Adrenal gland (tissue), 5 donors: Measurements from ENCODE around the gene HOXA5.

ENCODE experiments used
- CTCF ChIP-seq, 6 experiments: fragments of 450-650 bp in 4 of 6; fragments of 200-600 bp in 2 of 6; sonication (generic) in 1 of 6; IDR thresholded peaks; 1 replicate in 5 of 6; 2 replicates in 1 of 6; pipeline versions ENCODE4 v1.5.1 to v1.8.0; 2016 to 2021; ENCODE audit warnings: antibody characterized with exemption in 6 of 6, mild to moderate bottlenecking in 2 of 6, moderate library complexity in 1 of 6
- POLR2A ChIP-seq, 2 donors: fragments of 450-650 bp; IDR thresholded peaks; one replicate each; pipeline ENCODE4 v1.6.1; 2017; ENCODE audit warnings: antibody characterized with exemption in 2 of 2, mild to moderate bottlenecking in 2 of 2, moderate library complexity in 1 of 2
- donor health status: DM: no; HTN: no; CAD: no.

GRCh38 chr7:27173956-27174873 is 30.7 kb upstream of the HOXA5 start, which contains the start of gene HOXA10:
- TF ChIP-seq CTCF (IDR thresholded peaks at IDR 0.05) (no peak), POLR2A (IDR thresholded peaks at IDR 0.05) (no peak)
